CMK (cell line): ENCODE measurements around the gene LYRM7.
A peak's percentile ranks its signal among the peaks of the same experiment; 100 is the strongest.
"Not testable (repeated sequence)": the region's sequence is repeated elsewhere in the genome, so short reads cannot be mapped to it uniquely, and the experiment has no call there.

Experiments used
- DNase-seq: peaks from one replicate; pipeline ENCODE4 v3.0.0-alpha.2; 2010; ENCODE audit warnings: low read depth

LYRM7 gene

GRCh38 chr5:131221008-131221703 is 50.4 kb downstream of the LYRM7 start:
- DNase-seq, result no peak

GRCh38 chr5:131221888-131222287 is 51.1 kb downstream of the LYRM7 start:
- DNase-seq, result no peak

- no peak for DNase-seq
Observed at GRCh38 chr5:131222731-131223130, 52.0 kb downstream of the LYRM7 start.

- no peak for DNase-seq
Observed at GRCh38 chr5:131223751-131224386, 53.1 kb downstream of the LYRM7 start.

GRCh38 chr5:131224387-131225201 is 53.9 kb downstream of the LYRM7 start:
- peak; percentile 31 for DNase-seq

- DNase-seq, result no peak
Observed at GRCh38 chr5:131225282-131225974, 54.7 kb downstream of the LYRM7 start.

- no peak for DNase-seq
Observed at GRCh38 chr5:131226899-131227298, 56.2 kb downstream of the LYRM7 start.

GRCh38 chr5:131228646-131229045 is 57.9 kb downstream of the LYRM7 start:
- DNase-seq, result no peak

- DNase-seq, result no peak
Observed at GRCh38 chr5:131229623-131230022, 58.9 kb downstream of the LYRM7 start.

GRCh38 chr5:131230406-131230805 is 59.7 kb downstream of the LYRM7 start:
- DNase-seq, result no peak

GRCh38 chr5:131239686-131240085 is 68.9 kb downstream of the LYRM7 start:
- no peak for DNase-seq

- no peak for DNase-seq
Observed at GRCh38 chr5:131242728-131243255, 72.0 kb downstream of the LYRM7 start.

- no peak for DNase-seq
Observed at GRCh38 chr5:131245312-131245711, 74.6 kb downstream of the LYRM7 start.

- no peak for DNase-seq
Observed at GRCh38 chr5:131245948-131246347, 75.2 kb downstream of the LYRM7 start.

GRCh38 chr5:131246504-131246903 is 75.8 kb downstream of the LYRM7 start:
- DNase-seq, result no peak

GRCh38 chr5:131250751-131251475 is 80.2 kb downstream of the LYRM7 start:
- DNase-seq, result no peak

GRCh38 chr5:131252824-131253171 is 82.1 kb downstream of the LYRM7 start:
- DNase-seq, result peak; percentile 82

GRCh38 chr5:131254025-131254424 is 83.3 kb downstream of the LYRM7 start:
- DNase-seq, result not testable (repeated sequence)

GRCh38 chr5:131254741-131255140 is 84.0 kb downstream of the LYRM7 start:
- no peak for DNase-seq
